Glutamatergic neuron (in vitro differentiated cells): ENCODE data around the gene ZSWIM1. TPM values are rescaled to one million over a fixed set of nuclear protein-coding genes. Genes with fewer than 3 reads are reported as not detected.
A peak's percentile ranks its signal among the peaks of the same experiment; 100 is the strongest.

Source experiments
- DNase-seq: peaks from one replicate; pipeline ENCODE4 v3.0.0; 2022
- H3K27ac Mint-ChIP-seq: one replicate; pipeline ENCODE4 v1.8.0; 2020; ENCODE audit warnings: mild to moderate bottlenecking, mixed read lengths, inconsistent platforms; ENCODE audit not compliant: unreplicated experiment
- H3K27me3 Mint-ChIP-seq: one replicate; pipeline ENCODE4 v1.8.0; 2020; ENCODE audit warnings: mild to moderate bottlenecking, moderate library complexity, mixed read lengths, inconsistent platforms; ENCODE audit not compliant: unreplicated experiment
- H3K36me3 Mint-ChIP-seq: one replicate; pipeline ENCODE4 v1.8.0; 2020; ENCODE audit warnings: mild to moderate bottlenecking, mixed read lengths, inconsistent platforms; ENCODE audit not compliant: unreplicated experiment
- H3K4me1 Mint-ChIP-seq: one replicate; pipeline ENCODE4 v1.8.0; 2020; ENCODE audit warnings: mild to moderate bottlenecking, low read depth, mixed read lengths, inconsistent platforms; ENCODE audit not compliant: unreplicated experiment
- H3K4me3 Mint-ChIP-seq: one replicate; pipeline ENCODE4 v1.8.0; 2020; ENCODE audit warnings: mild to moderate bottlenecking, mixed read lengths, inconsistent platforms; ENCODE audit not compliant: unreplicated experiment
- H3K9me3 Mint-ChIP-seq: one replicate; pipeline ENCODE4 v1.8.0; 2020; ENCODE audit warnings: mild to moderate bottlenecking, moderate library complexity, mixed read lengths, inconsistent platforms; ENCODE audit not compliant: unreplicated experiment
- total RNA-seq: library from RNA; stranded (reverse); fragmentation: NEBNext Ultra II Directional; extraction: Animal tissue kit (Norgen Biotek cat#: 25700); gene quantifications from one replicate; pipeline ENCODE4 v1.2.1, GENCODE V29; 2021; ENCODE audit not compliant: unreplicated experiment
- TF ChIP-seq, protein P1 (sequence below): fragments of 200-600 bp; sonication (generic); IDR thresholded peaks from one replicate; pipeline ENCODE4 v1.5.0; 2021; ENCODE audit not compliant: partially characterized antibody, unreplicated experiment

ZSWIM1 gene
- total RNA-seq, 1 donor from 2014 or later = 10.2 TPM

DNA sequence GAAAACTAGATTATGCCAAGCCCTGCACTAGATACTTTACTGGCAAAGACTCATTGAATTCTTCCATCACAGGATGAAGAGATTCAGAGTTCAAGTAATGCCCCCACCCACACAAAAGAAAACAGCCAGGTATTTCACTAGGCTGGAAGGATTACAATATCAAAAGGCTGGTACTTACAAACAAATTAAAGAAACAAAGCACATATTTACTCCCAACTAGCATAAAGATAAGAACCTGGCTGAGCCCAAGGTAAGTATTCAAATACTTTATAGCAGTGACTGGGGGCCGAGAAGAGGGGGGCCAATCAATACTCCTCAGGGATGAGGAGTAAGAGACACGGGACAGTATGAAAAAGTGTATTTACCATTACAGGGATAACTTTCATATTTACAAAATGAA, 27.5 kb upstream of the ZSWIM1 start:
- Mint-ChIP-seq H3K9me3 (peaks cover 4% of the 10 kb centered on the region), H3K36me3 (no peaks in the 10 kb centered on the region), H3K27ac (no peak overlapping the region), H3K4me1 (peaks cover 5% of the 10 kb centered on the region), H3K27me3 (peaks cover 7% of the 10 kb centered on the region), H3K4me3 (no peak overlapping the region)
- TF ChIP-seq, protein P1, sequence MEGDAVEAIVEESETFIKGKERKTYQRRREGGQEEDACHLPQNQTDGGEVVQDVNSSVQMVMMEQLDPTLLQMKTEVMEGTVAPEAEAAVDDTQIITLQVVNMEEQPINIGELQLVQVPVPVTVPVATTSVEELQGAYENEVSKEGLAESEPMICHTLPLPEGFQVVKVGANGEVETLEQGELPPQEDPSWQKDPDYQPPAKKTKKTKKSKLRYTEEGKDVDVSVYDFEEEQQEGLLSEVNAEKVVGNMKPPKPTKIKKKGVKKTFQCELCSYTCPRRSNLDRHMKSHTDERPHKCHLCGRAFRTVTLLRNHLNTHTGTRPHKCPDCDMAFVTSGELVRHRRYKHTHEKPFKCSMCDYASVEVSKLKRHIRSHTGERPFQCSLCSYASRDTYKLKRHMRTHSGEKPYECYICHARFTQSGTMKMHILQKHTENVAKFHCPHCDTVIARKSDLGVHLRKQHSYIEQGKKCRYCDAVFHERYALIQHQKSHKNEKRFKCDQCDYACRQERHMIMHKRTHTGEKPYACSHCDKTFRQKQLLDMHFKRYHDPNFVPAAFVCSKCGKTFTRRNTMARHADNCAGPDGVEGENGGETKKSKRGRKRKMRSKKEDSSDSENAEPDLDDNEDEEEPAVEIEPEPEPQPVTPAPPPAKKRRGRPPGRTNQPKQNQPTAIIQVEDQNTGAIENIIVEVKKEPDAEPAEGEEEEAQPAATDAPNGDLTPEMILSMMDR = no peak
- DNase-seq = no peak

DNA sequence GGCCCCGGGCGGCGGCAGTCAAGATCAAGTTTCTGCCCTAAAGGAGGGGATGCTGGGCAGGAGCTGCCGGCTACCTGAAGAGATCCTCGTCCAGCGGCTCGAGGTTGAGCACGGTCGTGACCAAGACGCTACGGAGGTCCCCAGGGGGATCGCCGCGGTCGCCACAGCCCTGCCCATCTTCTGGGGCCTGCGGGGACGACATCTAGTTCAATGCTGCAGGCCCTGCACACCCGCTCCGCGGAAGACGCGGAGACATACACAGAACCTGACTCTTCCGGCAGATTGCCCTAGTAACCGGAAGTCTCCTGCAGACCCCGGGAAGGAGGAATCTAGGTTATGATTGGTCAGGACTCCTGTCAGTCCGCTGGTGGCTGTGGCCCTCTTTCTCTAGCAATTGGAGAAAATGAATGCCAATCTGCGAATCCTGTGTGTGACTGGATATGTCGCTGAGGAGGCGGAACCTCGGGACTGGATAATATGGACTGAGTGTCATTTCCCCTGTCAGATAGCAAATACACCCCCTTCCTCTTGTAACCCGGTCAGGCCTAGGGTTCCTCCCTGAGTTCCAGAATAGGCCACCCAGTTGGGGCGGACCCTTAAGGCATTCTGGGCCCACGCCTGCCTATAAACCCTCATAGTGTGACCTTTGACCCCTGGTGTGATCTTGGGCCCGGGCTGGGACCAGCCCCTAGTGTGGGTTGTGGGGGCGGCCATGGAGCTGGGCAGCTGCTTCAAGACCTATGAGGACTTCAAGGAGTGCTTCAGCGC, 23.7 kb upstream of the ZSWIM1 start, which contains the start of the genes ACOT8 and ZSWIM3:
Gene ACOT8 (minus strand): TSS at position 279 of the 768 bp plus-strand sequence. CDS start 77 bp downstream, at position 202.
Gene ZSWIM3 (plus strand): TSS at position 501 of the 768 bp plus-strand sequence. CDS start 212 bp downstream, at position 713.
- H3K27ac Mint-ChIP-seq = peak within 1 kb of the TSS; percentile 95
- H3K9me3 Mint-ChIP-seq = peaks cover 4% of the 10 kb centered on the region
- no peaks in the 10 kb centered on the region for H3K36me3 Mint-ChIP-seq
- peak; percentile 84 for DNase-seq
- H3K27me3 Mint-ChIP-seq = peaks cover 5% of the 10 kb centered on the region
- peaks cover 6% of the 10 kb centered on the region for H3K4me1 Mint-ChIP-seq
- H3K4me3 Mint-ChIP-seq = peak within 1 kb of the TSS; percentile 95
- TF ChIP-seq, protein P1 = no peak

DNA sequence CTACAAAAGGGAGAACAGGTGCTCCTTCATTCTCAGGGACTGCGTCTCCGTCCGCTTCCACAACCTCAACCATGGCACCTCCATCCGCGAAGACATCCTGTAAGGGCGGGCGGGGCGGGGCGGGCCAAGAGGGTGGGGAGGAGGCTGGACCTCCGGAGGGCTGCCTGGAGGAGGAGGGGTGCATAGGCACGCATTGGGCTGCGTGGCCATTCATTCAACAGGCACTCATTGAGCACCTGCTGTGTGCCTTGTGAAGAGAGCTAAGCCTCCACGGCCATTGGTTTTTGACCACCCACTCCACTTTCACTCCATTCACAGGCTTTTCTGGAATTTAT, 23.2 kb upstream of the ZSWIM1 start:
- peaks cover 6% of the 10 kb centered on the region for H3K4me1 Mint-ChIP-seq
- peaks cover 4% of the 10 kb centered on the region for H3K9me3 Mint-ChIP-seq
- peaks cover 5% of the 10 kb centered on the region for H3K27me3 Mint-ChIP-seq
- H3K27ac Mint-ChIP-seq = peak overlapping the region; percentile 95
- no peaks in the 10 kb centered on the region for H3K36me3 Mint-ChIP-seq
- H3K4me3 Mint-ChIP-seq = peak overlapping the region; percentile 95
- TF ChIP-seq, protein P1 = no peak
- DNase-seq = peak; percentile 49

DNA sequence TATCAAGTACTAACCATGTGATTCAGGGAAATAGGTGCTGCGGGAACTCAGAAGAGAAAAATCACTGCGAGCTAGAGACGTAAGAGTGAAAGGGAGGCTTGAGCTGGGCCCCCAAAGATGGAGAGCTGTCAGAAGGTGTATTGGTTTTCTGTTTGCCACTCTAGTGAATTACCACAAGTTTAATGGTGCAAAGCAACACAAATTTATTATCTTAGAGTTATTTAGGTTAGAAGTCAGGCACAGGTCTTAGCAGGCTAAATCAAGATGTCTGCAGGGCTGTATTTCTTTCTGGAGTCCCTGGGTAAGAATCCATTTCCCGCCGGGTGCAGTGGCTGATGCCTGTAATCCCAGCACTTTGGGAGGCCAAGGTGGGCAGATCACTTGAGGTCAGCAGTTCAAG, 21.1 kb upstream of the ZSWIM1 start:
- TF ChIP-seq, protein P1 = no peak
- DNase-seq = no peak
- Mint-ChIP-seq H3K36me3 (no peaks in the 10 kb centered on the region), H3K4me1 (peaks cover 4% of the 10 kb centered on the region), H3K9me3 (peaks cover 4% of the 10 kb centered on the region), H3K4me3 (no peak overlapping the region), H3K27me3 (peaks cover 5% of the 10 kb centered on the region), H3K27ac (no peak overlapping the region)

DNA sequence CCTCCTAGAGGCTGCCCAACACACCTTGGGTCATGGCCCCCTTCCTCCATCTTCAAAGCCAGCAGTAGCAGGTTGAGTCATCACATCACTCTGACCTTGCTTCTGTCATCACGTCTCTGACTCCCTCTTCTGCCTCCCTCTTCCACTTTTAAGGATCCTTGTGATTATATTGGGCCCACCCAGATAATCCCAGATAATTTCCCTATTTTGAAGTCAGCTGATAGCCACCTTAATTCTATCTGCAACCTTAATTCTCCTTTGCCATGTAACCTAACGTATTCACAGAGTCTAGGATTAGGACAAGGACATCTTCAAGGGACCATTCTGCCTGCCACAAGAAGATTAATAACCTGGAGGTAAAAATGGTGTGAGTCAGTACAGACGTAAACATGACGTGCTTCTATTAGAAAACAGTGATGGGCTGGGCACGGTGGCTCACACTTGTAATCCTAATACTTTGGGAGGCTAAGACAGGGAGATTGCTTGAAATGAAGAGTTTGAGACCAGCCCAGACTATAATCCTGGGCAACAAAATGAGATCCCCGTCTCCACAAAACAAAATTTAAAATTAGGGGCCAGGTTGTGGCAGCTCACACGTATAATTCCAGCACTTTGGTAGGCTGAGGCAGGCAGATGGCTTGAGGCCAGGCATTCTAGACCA, 20.3 kb upstream of the ZSWIM1 start:
- Mint-ChIP-seq H3K36me3 (no peaks in the 10 kb centered on the region), H3K9me3 (peaks cover 4% of the 10 kb centered on the region), H3K4me1 (peaks cover 4% of the 10 kb centered on the region), H3K4me3 (no peak overlapping the region), H3K27me3 (peaks cover 5% of the 10 kb centered on the region), H3K27ac (no peak overlapping the region)
- TF ChIP-seq, protein P1 = no peak
- DNase-seq = no peak
